Activated gamma-delta T cell treated with Interleukin-2 at 50 U/mL for 16 hours (primary cell): ENCODE results near the gene GAPT.

Experiments used
- DNase-seq: peaks from one replicate; pipeline ENCODE4 v3.0.0-alpha.2; 2020

The GAPT gene

GRCh38 chr5:58491216-58491892, at the start of gene GAPT:
Gene GAPT (plus strand): TSS chr5:58491435. CDS start chr5:58494537, 3,102 bp downstream.
- DNase-seq = no peak

GRCh38 chr5:58444805-58445204, 46.4 kb upstream of the GAPT start:
- no peak for DNase-seq

- DNase-seq = no peak
These were observed 45.2 kb upstream of the GAPT start for GRCh38 chr5:58446024-58446423.

DNA sequence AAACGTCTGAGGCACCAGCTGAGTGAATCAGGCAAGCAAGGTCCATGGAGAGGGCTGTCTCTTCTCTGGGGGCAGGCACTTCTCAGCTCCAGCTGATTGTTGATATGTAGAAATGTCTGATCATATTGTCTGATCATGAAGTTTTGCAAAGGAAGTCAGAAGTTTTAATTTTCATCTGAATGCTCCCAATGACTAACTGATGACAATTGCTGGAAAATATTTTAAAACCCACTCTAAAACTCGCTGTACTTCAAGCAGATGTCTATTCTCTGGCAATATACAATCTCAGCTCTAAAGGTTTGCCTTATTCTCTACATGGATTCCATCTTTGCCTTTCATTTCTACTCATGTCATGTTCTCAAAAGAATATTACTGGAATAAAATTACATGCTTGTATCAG, 44.0 kb upstream of the GAPT start:
- no peak for DNase-seq

- DNase-seq = no peak
These were observed 41.2 kb upstream of the GAPT start for GRCh38 chr5:58450018-58450417.

DNA sequence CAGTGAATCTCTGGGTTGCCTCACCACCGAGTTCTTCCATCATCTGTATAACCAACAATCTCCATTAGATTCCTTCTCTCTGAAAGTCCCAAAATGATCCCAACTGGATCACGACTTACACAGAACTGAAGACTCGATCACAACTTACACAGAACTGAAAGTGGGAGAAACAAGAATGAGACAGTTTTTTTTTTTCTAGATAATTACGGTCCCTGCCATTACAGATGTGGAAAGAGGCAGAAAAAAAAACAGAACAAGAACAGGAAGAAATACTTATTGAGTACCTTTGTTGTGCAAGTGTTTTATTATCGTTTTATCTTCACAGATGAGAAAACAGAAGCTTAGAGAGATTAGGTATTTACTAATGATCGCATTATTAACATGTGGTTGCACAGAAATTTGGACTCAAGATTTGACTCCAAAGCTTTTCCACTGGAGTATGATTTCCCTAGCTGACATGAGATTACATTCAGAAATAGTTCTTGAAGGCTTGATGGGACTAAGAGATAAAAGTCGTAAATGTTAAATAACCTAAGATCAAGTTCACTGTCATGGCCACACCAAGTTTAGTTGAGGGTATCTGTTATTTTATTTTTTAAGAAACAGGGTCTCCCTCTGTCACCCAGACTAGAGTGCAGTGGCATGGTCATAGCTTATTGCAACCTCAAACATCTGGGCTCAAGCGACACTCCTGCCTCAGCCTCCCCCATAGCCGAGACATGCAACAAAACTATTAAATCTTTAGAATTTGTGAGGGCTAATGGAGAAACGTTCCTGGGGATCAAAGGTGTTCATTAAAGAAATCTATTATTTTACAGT, 40.2 kb upstream of the GAPT start:
- DNase-seq = no peak

- DNase-seq = no peak
These were observed 39.3 kb upstream of the GAPT start for GRCh38 chr5:58451732-58452565.

DNA sequence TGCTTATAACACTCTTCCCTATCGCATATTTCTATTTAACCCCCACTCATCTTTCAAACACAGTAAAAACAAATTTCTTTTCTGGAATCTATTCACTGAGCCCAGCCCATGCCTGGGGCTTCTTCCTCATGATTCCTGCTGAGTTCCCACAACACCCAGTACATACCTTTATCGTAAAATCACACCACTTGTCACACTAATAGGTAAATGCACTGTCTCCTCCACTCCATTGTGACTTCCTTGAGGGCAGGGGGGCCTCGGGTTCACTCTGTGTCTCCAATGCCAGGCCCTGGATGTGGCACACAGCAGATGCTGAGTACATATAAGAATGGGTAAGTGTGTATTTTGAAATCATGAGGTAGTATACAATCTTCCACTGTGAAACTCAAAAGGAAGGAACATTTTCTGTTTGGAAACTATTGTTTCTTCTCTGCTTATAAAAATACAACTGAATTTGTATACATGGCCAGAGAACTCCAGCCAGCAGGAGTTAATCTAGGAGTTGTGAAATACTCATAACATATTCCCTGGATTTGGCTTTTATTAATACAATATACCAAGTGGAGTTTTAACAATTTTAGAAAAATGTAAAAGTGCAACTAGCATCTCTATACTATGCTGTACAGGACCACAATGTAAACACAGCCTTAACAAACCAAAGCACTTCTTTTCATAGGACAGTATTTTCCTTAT, 38.5 kb upstream of the GAPT start:
- no peak for DNase-seq

DNA sequence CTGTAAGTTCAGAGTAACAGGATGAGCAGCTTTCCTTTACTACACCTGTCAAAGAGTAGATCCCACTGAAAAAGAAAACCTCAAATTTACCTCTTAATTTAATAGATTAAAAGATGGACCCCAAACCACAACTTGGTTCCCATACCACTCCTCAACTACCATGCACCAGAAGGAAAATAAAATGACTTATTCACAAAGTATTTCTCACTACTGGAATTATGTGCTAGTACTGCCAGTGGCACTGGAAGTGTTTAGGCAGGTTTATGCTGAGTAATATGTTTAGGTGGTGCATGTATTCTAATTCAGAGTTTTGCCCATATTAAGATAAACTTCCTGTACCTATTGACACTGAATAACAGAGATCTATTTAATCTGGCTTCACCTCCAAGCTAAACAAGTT, 37.9 kb upstream of the GAPT start:
- DNase-seq = no peak

- DNase-seq = no peak
These were observed 37.2 kb upstream of the GAPT start for GRCh38 chr5:58454025-58454424.

DNA sequence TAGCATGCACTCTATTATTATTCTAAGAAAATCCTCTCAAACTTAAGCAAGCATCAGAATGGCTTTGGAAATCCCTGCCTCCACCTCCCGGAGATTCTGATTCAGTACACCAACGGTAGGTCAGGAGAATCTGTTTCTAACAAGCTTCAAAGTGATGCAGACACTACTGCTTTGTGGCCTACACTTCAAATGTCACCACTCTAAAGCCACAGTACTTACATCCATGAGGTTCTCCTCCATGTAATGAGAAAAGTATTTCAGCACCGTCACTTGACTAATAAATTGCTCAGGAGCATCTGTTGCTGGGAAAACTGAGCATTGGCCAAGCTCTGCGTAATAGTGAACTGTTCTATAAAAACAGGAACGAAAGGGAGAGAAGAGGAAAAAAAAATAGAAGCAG, 36.2 kb upstream of the GAPT start:
- no peak for DNase-seq

GRCh38 chr5:58455480-58455879, 35.8 kb upstream of the GAPT start:
- DNase-seq = no peak

DNA sequence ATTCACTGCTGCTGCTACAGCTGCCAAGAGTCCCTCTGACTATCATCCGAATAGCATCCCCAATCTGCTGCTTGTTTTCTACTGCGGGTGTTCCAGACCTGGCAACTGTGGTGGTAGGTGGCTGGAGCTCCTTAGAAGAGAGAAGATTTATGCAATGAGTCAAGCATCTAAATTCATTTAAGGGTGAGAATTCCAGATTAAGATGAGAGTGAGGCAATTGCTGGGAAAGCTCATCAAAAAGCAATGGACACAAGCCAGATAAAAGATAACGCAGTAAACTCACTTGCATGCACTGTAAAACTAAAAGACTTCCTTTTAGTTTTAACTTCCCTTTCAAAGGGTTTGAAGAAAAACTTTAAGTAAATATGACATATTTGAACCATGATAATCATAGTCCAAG, 35.2 kb upstream of the GAPT start:
- DNase-seq = no peak

GRCh38 chr5:58456486-58456885, 34.7 kb upstream of the GAPT start:
- DNase-seq = no peak

- no peak for DNase-seq
These were observed 34.2 kb upstream of the GAPT start for GRCh38 chr5:58457050-58457449.

GRCh38 chr5:58458141-58458742, 33.0 kb upstream of the GAPT start:
- no peak for DNase-seq

DNA sequence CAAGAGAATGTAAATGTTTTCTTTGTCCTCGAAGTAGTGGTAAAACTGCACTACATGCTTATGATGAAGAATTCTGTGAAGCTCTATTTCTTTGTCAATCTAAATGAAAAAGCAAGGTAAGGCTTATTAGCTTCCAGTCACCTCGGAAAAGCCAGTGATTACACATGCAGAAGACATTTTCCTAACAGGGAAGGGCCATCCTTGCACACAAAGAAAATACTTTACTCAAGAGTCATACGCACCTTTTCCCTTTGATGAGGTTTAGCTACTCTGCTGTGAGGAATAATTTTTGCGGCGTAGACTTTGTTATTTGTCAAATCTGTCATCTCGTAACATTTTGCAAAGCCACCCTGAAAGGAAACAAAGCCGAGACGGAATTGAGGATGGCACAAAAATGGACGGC, 32.5 kb upstream of the GAPT start:
- no peak for DNase-seq

GRCh38 chr5:58459146-58460001, 31.9 kb upstream of the GAPT start:
- DNase-seq = peak; percentile 4

GRCh38 chr5:58460002-58460731, 31.1 kb upstream of the GAPT start, which contains the start of gene PLK2:
Gene PLK2 (minus strand): TSS chr5:58460086. CDS start chr5:58459959, 127 bp downstream.
- peak; percentile 91 for DNase-seq

DNA sequence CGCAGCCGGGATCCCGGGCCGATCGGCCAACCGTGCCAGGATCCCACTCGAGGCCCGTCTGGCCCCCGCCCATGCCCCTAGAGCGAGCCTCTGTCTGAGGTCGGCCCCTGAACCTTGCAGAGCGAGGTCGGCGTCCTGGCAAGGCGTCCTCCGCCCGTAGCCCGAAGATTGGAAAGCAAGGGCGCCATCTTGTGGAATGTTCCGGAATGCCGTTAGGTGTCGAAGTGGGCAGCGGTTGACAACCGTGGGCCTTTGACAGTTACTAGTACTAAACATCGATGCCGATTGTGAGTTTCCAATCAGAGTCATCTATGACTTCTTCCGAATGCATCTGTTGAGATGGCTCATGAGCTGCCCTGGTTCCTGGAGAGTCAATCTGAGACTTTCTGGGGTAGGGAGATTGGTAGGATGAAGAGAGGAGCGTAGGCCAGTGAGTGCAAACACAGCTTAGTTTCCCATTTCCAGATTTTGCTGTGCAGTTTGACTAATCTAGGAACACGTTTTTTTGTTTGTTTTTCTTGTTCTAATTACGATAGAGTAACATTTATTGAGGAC, 30.4 kb upstream of the GAPT start:
- peak; percentile 91 for DNase-seq
